Activated B cell treated with CpG ODN at 0.5 μM for 24 hours (primary cell): ENCODE data around the gene HGS. TPM values are rescaled to one million over a fixed set of nuclear protein-coding genes. Genes with fewer than 3 reads are reported as not detected.

ENCODE experiments used
- ATAC-seq: fragments of 200-7000 bp; cut with Tn5 transposase; one replicate; pipeline ENCODE4 v1.10.0; 2021; ENCODE audit warnings: low read depth, mild to moderate bottlenecking, moderate library complexity
- CTCF ChIA-PET: fragments of 350-600 bp; sonication (Branson Sonifier 250); formaldehyde crosslinking; loops from one replicate; lab custom pipeline; 2021; ENCODE audit warnings: antibody characterized with exemption; lab: Charles Lee
- POLR2A ChIA-PET: fragments of 350-600 bp; sonication (Branson Sonifier 250); formaldehyde crosslinking; loops from one replicate; lab custom pipeline; 2021; ENCODE audit warnings: antibody characterized with exemption; lab: Charles Lee
- DNase-seq: peaks from one replicate; pipeline ENCODE4 v3.0.0; 2022
- H3K27ac Mint-ChIP-seq: one replicate; pipeline ENCODE4 v1.8.0; 2020; ENCODE audit warnings: mixed read lengths
- H3K27me3 Mint-ChIP-seq: one replicate; pipeline ENCODE4 v1.8.0; 2021; ENCODE audit warnings: mixed read lengths
- H3K36me3 Mint-ChIP-seq: one replicate; pipeline ENCODE4 v1.8.0; 2021; ENCODE audit warnings: low read depth, mixed read lengths
- H3K4me1 Mint-ChIP-seq: one replicate; pipeline ENCODE4 v1.8.0; 2021; ENCODE audit warnings: mixed read lengths
- H3K4me3 Mint-ChIP-seq: one replicate; pipeline ENCODE4 v1.8.0; 2020; ENCODE audit warnings: mild to moderate bottlenecking, mixed read lengths
- H3K9me3 Mint-ChIP-seq: one replicate; pipeline ENCODE4 v1.8.0; 2020; ENCODE audit warnings: mixed read lengths
- CTCF ChIP-seq: fragments of 200-600 bp; IDR thresholded peaks from one replicate; pipeline ENCODE4 v1.8.0; 2022; ENCODE audit warnings: antibody characterized with exemption, mild to moderate bottlenecking
- intact Hi-C: fragments of 100-400 bp; cut with micrococcal nuclease; formaldehyde crosslinking; loops from one replicate; pipeline ENCODE4 v1.15.1; 2024
- total RNA-seq: library from RNA; stranded (reverse); gene quantifications from 2 replicates; pipeline ENCODE4 v1.2.3, GENCODE V29; 2022

HGS gene
- total RNA-seq, 1 donor from 2014 or later, result 151 TPM

- H3K9me3 Mint-ChIP-seq, result no peaks in the 10 kb centered on the region
- no peaks in the 10 kb centered on the region for H3K36me3 Mint-ChIP-seq
- H3K27me3 Mint-ChIP-seq, result peaks cover 13% of the 10 kb centered on the region
- ChIA-PET POLR2A (no interaction called here), CTCF (no interaction called here)
- no peak overlapping the region for H3K27ac Mint-ChIP-seq
- H3K4me1 Mint-ChIP-seq, result no peaks in the 10 kb centered on the region
- intact Hi-C loops, result no loop called here
- no peak for DNase-seq
- no peak overlapping the region for H3K4me3 Mint-ChIP-seq
- no peak for TF ChIP-seq CTCF
- ATAC-seq, result no peak
These were observed 38.5 kb upstream of the HGS start for GRCh38 chr17:81644976-81645952.

- H3K9me3 Mint-ChIP-seq, result no peaks in the 10 kb centered on the region
- CTCF ChIA-PET, result no interaction called here
- POLR2A ChIA-PET, result interaction anchor here (0.6 kb wide), 2 partner anchors 16 to 808 kb away, joined by 3 to 5 read pairs; no protein-coding TSS in a partner anchor
- H3K36me3 Mint-ChIP-seq, result no peaks in the 10 kb centered on the region
- H3K27me3 Mint-ChIP-seq, result peaks cover 19% of the 10 kb centered on the region
- peaks cover 2% of the 10 kb centered on the region for H3K4me1 Mint-ChIP-seq
- H3K27ac Mint-ChIP-seq, result no peak overlapping the region
- no peak for DNase-seq
- intact Hi-C loops, result no loop called here
- no peak for TF ChIP-seq CTCF
- H3K4me3 Mint-ChIP-seq, result no peak overlapping the region
- no peak for ATAC-seq
These were observed 36.8 kb upstream of the HGS start for GRCh38 chr17:81646869-81647600.

- Mint-ChIP-seq H3K9me3 (no peaks in the 10 kb centered on the region), H3K27me3 (peaks cover 19% of the 10 kb centered on the region), H3K27ac (no peak overlapping the region), H3K4me3 (no peak overlapping the region), H3K36me3 (no peaks in the 10 kb centered on the region), H3K4me1 (peaks cover 2% of the 10 kb centered on the region)
- DNase-seq (no peak), ATAC-seq (no peak)
- ChIA-PET POLR2A (interaction anchor here (0.6 kb wide), 1 partner anchor 16 kb away, joined by 3 read pairs; no protein-coding TSS in a partner anchor), CTCF (interaction anchor here (0.6 kb wide), 1 partner anchor 135 kb away, joined by 3 read pairs; the partner anchor contains the start of gene ACTG1)
- intact Hi-C loops, result no loop called here
- no peak for TF ChIP-seq CTCF
These were observed 36.2 kb upstream of the HGS start for GRCh38 chr17:81647640-81648012.

- intact Hi-C loops, result no loop called here
- Mint-ChIP-seq H3K27me3 (peaks cover 19% of the 10 kb centered on the region), H3K27ac (no peak overlapping the region), H3K4me1 (peaks cover 8% of the 10 kb centered on the region), H3K9me3 (no peaks in the 10 kb centered on the region), H3K36me3 (no peaks in the 10 kb centered on the region), H3K4me3 (no peak overlapping the region)
- TF ChIP-seq CTCF, result no peak
- ATAC-seq, result no peak
- POLR2A ChIA-PET, result no interaction called here
- CTCF ChIA-PET, result interaction anchor here (0.6 kb wide), 1 partner anchor 135 kb away, joined by 3 read pairs; the partner anchor contains the start of gene ACTG1
- DNase-seq, result no peak
These were observed 35.7 kb upstream of the HGS start for GRCh38 chr17:81648013-81648706.
